HEK293T (cell line): ENCODE data around the gene TPM1.

Experiments used
- ARNT ChIP-seq: fragments of 450-650 bp; IDR thresholded peaks from 2 replicates; pipeline ENCODE4 v1.6.1; 2017; ENCODE audit warnings: mild to moderate bottlenecking
- BHLHE40 ChIP-seq: fragments of 450-650 bp; IDR thresholded peaks from 2 replicates; pipeline ENCODE4 v1.6.1; 2016; ENCODE audit warnings: mild to moderate bottlenecking, moderate library complexity, borderline replicate concordance
- CTBP1 ChIP-seq: fragments of 450-650 bp; IDR thresholded peaks from 2 replicates; pipeline ENCODE4 v1.6.1; 2016; ENCODE audit warnings: borderline replicate concordance
- ELF4 ChIP-seq: fragments of 450-650 bp; IDR thresholded peaks from 2 replicates; pipeline ENCODE4 v1.6.1; 2017; ENCODE audit warnings: antibody characterized with exemption
- FOXA1 ChIP-seq: fragments of 450-650 bp; IDR thresholded peaks from 2 replicates; pipeline ENCODE4 v1.6.1; 2016; ENCODE audit warnings: mild to moderate bottlenecking
- FOXK2 ChIP-seq: fragments of 450-650 bp; IDR thresholded peaks from 2 replicates; pipeline ENCODE4 v1.6.1; 2016; ENCODE audit warnings: mild to moderate bottlenecking
- FOXM1 ChIP-seq: fragments of 450-650 bp; IDR thresholded peaks from 2 replicates; pipeline ENCODE4 v1.6.1; 2017; ENCODE audit warnings: mild to moderate bottlenecking, borderline replicate concordance
- HDGF ChIP-seq: fragments of 450-650 bp; IDR thresholded peaks from 2 replicates; pipeline ENCODE4 v1.6.1; 2017; ENCODE audit warnings: antibody characterized with exemption, borderline replicate concordance
- NFRKB ChIP-seq: fragments of 450-650 bp; IDR thresholded peaks from 2 replicates; pipeline ENCODE4 v1.6.1; 2016; ENCODE audit warnings: mild to moderate bottlenecking, moderate library complexity
- PKNOX1 ChIP-seq: fragments of 450-650 bp; IDR thresholded peaks from 2 replicates; pipeline ENCODE4 v1.6.1; 2016
- SP1 ChIP-seq: fragments of 450-650 bp; IDR thresholded peaks from 2 replicates; pipeline ENCODE4 v1.6.1; 2017
- SUZ12 ChIP-seq: fragments of 450-650 bp; IDR thresholded peaks from 2 replicates; pipeline ENCODE4 v1.6.1; 2016; ENCODE audit warnings: mild to moderate bottlenecking
- TARDBP ChIP-seq: fragments of 450-650 bp; IDR thresholded peaks from 2 replicates; pipeline ENCODE4 v1.6.1; 2016
- ZNF384 ChIP-seq: fragments of 450-650 bp; IDR thresholded peaks from 2 replicates; pipeline ENCODE4 v1.6.1; 2016

DNA sequence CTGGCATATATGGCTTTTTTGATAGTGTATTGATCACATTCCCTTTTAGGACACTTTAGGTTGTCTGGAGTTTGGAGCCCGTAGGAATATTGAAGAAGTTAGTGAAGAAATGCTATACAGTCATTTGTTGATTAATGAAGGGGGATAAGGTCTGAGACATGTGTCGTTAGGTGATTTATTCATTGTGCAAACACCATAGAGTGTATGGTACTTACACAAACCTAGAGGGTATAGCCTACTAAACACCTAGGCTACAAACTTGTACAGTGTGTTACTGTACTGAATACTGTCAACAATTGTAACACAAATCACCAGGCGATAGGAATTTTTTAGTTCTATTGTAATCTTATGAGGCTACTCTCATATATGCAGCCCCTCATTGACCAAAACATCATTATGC, 3.3 kb downstream of the TPM1 start:
- TF ChIP-seq SP1: no peak
- TF ChIP-seq TARDBP: no peak
- TF ChIP-seq FOXM1: no peak
- TF ChIP-seq BHLHE40: no peak
- TF ChIP-seq FOXA1: no peak
- no peak for TF ChIP-seq FOXK2
- no peak for TF ChIP-seq CTBP1
- no peak for TF ChIP-seq ELF4
- TF ChIP-seq PKNOX1: no peak
- no peak for TF ChIP-seq HDGF
- no peak for TF ChIP-seq ARNT
- no peak for TF ChIP-seq NFRKB
- TF ChIP-seq ZNF384: no peak
- TF ChIP-seq SUZ12: no peak
